Gastrocnemius medialis (tissue), 4 donors: Measurements from ENCODE around the gene HOXB6.

Experiments used
- CTCF ChIP-seq, 5 experiments: fragments of 450-650 bp in 3 of 5; fragments of 200-600 bp in 2 of 5; sonication (generic) in 2 of 5; IDR thresholded peaks in 4 of 5; conservative IDR thresholded peaks in 1 of 5; 1 replicate in 4 of 5; 2 replicates in 1 of 5; pipeline ENCODE4 v1.5.1; 2016 to 2019; ENCODE audit warnings: antibody characterized with exemption in 5 of 5, mild to moderate bottlenecking in 3 of 5, moderate library complexity in 3 of 5
- POLR2A ChIP-seq, 2 donors: fragments of 450-650 bp; IDR thresholded peaks; one replicate each; pipeline ENCODE4 v1.6.1; 2017; ENCODE audit warnings: antibody characterized with exemption in 2 of 2, mild to moderate bottlenecking in 2 of 2, moderate library complexity in 2 of 2

GRCh38 chr17:48588074-48588415 is 16.7 kb downstream of the HOXB6 start:
- TF ChIP-seq POLR2A (IDR thresholded peaks at IDR 0.05) = no peak
- no peak for TF ChIP-seq CTCF (IDR thresholded peaks at IDR 0.05 in 4 of 5, conservative IDR thresholded peaks at IDR 0.05 in 1 of 5)
